Ishikawa (cell line): ENCODE measurements around the gene LANCL1.

Experiments
- CEBPB ChIP-seq: IDR thresholded peaks from 2 replicates; pipeline ENCODE4 v1.6.1; 2012
- CREB1 ChIP-seq: IDR thresholded peaks from 2 replicates; pipeline ENCODE4 v1.6.1; 2012; ENCODE audit warnings: low read depth
- EGR1 ChIP-seq: IDR thresholded peaks from 2 replicates; pipeline ENCODE4 v1.6.1; 2012
- EP300 ChIP-seq: IDR thresholded peaks from 2 replicates; pipeline ENCODE4 v1.6.1; 2012; ENCODE audit warnings: borderline replicate concordance
- FOXM1 ChIP-seq: IDR thresholded peaks from 2 replicates; pipeline ENCODE4 v1.6.1; 2012; ENCODE audit warnings: low read depth, borderline replicate concordance
- MAX ChIP-seq: IDR thresholded peaks from 2 replicates; pipeline ENCODE4 v1.6.1; 2012
- NFIC ChIP-seq: IDR thresholded peaks from 2 replicates; pipeline ENCODE4 v1.6.1; 2012
- RAD21 ChIP-seq: IDR thresholded peaks from 2 replicates; pipeline ENCODE4 v1.6.1; 2012; ENCODE audit warnings: low read depth
- REST ChIP-seq: IDR thresholded peaks from 2 replicates; pipeline ENCODE4 v1.6.1; 2012; ENCODE audit warnings: low read depth, mild to moderate bottlenecking
- TAF1 ChIP-seq: IDR thresholded peaks from 2 replicates; pipeline ENCODE4 v1.6.1; 2012; ENCODE audit warnings: low read depth, mild to moderate bottlenecking
- TCF12 ChIP-seq: IDR thresholded peaks from 2 replicates; pipeline ENCODE4 v1.6.1; 2012; ENCODE audit warnings: low read depth
- TEAD4 ChIP-seq: IDR thresholded peaks from 2 replicates; pipeline ENCODE4 v1.6.1; 2012
- USF1 ChIP-seq: IDR thresholded peaks from 2 replicates; pipeline ENCODE4 v1.6.1; 2012
- YY1 ChIP-seq: IDR thresholded peaks from 2 replicates; pipeline ENCODE4 v1.6.1; 2012; ENCODE audit warnings: low read depth
- ZBTB7A ChIP-seq: IDR thresholded peaks from 2 replicates; pipeline ENCODE4 v1.6.1; 2012; ENCODE audit warnings: low read depth

LANCL1 gene

GRCh38 chr2:210517264-210517663 is 40.7 kb upstream of the LANCL1 start:
- no peak for TF ChIP-seq MAX
- no peak for TF ChIP-seq TAF1
- no peak for TF ChIP-seq RAD21
- no peak for TF ChIP-seq ZBTB7A
- no peak for TF ChIP-seq TEAD4
- TF ChIP-seq USF1 = no peak
- no peak for TF ChIP-seq EP300
- TF ChIP-seq NFIC = no peak

GRCh38 chr2:210515911-210516310 is 39.4 kb upstream of the LANCL1 start:
- TF ChIP-seq TEAD4 (no peak), TCF12 (no peak), YY1 (no peak), FOXM1 (no peak), EGR1 (no peak), ZBTB7A (no peak), EP300 (no peak), MAX (no peak), RAD21 (no peak), CREB1 (no peak), USF1 (no peak), NFIC (no peak)

GRCh38 chr2:210503725-210504191 is 27.2 kb upstream of the LANCL1 start:
- TF ChIP-seq CEBPB (no peak), TAF1 (no peak), EGR1 (no peak)

- TF ChIP-seq USF1 = no peak
- no peak for TF ChIP-seq CREB1
- peak; percentile 51 for TF ChIP-seq RAD21
- no peak for TF ChIP-seq ZBTB7A
- TF ChIP-seq TEAD4 = no peak
- no peak for TF ChIP-seq YY1
- no peak for TF ChIP-seq CEBPB
These were observed 26.6 kb upstream of the LANCL1 start for GRCh38 chr2:210503001-210503623.

GRCh38 chr2:210496512-210496911 is 20.0 kb upstream of the LANCL1 start:
- TF ChIP-seq MAX = no peak
- no peak for TF ChIP-seq EP300
- TF ChIP-seq CREB1 = no peak
- TF ChIP-seq ZBTB7A = no peak
- TF ChIP-seq YY1 = no peak
- TF ChIP-seq REST = no peak
- no peak for TF ChIP-seq FOXM1
- no peak for TF ChIP-seq CEBPB
- TF ChIP-seq USF1 = no peak
- TF ChIP-seq TEAD4 = no peak
- TF ChIP-seq TCF12 = no peak
- TF ChIP-seq NFIC = no peak
- TF ChIP-seq TAF1 = no peak

- TF ChIP-seq TAF1 (no peak), RAD21 (no peak), REST (no peak), YY1 (no peak), ZBTB7A (no peak)
These were observed 17.0 kb upstream of the LANCL1 start for GRCh38 chr2:210493528-210493927.
